ENCODE results near the gene CABYR.
A peak's percentile ranks its signal among the peaks of the same experiment; 100 is the strongest.
"Not testable (repeated sequence)": the region's sequence is repeated elsewhere in the genome, so short reads cannot be mapped to it uniquely, and the experiment has no call there.

Gene CABYR

DNA sequence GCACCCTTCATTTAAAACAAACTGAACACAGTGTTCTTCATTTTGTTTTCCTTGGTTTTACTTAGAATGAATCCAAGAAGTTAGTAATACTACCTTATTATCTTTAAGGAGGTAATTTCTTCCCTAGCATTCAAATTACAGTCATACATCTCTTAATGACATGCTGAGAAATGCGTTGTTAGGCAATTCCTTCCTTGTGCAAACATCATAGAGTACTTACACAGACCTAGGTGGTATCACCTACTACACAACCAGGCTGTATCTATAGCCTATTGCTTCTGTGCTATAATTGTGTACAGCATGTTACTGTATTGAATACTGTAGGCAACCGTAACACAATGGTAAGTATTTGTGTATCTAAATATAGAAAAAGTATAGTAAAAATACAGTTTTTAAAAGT is 8.4 kb upstream of the CABYR start:
- DNase-seq: no peak

DNA sequence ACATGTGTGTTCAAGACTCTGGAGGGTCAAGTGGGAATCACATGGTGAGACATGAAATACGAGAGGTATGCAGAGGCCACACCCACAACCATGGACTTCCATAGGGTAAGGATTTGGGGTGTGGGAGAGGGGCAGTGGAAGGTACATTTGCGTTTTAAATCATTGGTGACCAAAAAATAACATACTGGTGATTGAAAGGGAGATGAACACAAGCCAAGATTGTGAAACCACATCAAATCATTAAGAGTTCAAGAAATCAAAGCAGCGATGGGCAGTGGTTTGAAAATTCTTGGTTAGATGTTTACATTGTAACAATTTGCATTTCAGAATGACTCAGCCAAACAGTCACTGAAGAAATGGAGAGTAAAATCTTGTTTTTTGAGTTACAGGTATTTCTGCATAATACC is 1.9 kb upstream of the CABYR start:
- no peak for DNase-seq

DNA sequence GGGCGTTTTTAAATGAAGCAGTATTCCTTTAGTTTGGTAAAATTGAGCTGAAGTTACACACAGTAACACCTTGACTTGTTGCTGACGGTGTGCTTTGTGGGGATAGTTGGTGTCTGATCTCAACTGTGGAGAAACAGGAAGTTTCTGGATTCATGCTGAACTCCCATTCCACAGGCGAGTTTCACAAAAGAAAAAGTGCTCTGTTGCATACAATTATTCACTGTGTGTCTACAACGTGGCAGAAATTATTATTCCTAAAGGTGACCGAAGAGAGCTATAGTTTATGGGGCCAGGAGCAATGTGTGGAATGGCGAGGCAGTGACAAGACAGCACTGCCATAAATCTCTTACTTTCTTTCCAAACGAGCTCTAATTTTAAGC is 463 bp upstream of the CABYR start:
- DNase-seq: no peak

DNA sequence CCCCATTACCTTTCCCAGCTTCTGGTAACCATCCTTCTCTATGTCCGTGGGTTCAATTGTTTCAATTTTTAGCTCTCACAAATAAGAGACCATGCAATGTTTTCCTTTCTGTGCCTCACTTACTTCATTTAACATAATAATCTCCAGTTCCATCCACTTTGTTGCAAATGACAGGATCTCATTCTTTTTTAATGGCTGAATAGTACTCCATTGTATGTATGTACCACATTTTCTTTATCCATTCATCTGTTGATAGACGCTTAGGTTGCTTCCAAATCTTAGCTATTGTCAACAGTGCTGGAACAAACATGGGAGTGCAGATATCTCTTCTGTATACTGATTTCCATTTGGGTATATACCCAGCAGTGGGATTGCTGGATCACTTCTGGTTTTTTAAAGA is 1.8 kb downstream of the CABYR start:
- no peak for DNase-seq

DNA sequence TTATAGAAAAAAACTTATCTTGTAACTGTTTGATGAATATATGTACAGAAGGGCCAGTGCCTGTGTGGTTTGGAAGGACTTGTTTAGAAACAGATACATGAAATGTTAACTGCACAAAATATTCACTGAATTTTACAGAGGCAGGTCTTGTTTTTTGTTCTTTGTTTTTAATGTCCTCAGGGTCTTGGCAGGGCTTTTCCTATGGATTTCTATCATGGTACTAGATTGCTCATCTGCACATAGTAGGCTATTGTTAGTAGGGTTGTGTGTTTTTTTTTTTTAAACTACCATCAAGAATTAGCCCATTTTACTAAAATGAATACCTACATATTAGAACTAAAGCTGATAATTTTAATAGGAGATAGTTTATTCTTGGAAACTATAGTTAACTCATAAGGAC is 3.5 kb downstream of the CABYR start:
- no peak for DNase-seq

DNA sequence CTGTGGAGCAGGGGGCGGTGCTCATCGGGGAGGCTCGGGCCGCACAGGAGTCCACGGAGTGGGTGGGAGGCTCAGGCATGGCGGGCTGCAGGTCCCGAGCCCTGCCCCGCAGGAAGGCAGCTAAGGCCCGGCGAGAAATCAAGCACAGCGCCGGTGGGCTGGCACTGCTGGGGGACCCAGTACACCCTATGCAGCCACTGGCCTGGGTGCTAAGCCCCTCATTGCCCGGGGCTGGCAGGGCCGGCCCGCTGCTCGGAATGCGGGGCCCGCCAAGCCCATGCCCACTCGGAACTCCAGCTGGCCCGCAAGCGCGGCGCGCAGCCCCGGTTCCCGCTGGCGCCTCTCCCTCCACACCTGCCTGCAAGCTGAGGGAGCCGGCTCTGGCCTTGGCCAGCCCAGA is 10.7 kb downstream of the CABYR start:
- DNase-seq: not testable (repeated sequence)

DNA sequence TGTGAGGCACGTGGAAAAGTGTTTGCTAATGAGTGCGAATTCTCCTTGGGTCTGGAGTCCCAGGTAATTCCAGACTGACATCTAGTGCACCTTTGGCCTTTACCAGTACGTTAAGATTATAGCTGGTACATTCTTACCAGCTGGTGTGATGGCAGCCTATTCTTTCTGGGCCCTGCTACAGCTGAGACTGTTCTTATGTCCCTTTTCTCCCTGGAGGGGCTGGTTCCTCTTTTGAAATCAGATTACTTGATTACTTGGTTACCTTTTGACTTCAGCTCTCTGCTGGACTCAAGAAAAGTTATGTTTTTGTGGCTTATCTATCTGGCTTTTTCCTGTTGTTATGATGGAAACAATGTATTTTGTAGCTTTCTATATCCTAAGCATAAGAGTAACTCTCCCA is 14.5 kb downstream of the CABYR start:
- DNase-seq: no peak

DNA sequence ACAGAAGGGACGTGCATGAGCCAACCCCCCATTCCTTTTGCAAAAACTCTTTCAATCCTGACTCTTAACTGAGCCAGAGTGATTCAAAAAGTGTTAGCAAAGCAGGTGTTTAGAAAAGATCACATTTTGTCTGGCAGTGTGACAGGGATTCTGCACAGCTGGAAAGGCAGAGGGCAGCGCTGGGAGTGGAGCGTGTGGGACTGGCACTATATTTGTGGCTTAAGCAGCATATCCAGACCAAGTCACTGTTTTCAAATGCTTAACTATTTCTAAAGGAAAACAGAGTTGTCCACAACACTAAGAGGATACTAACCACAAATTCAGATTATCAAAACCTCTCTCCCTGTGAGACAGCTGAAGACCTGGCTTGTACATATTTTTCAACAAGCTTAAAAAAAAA is 19.0 kb downstream of the CABYR start:
- DNase-seq: no peak

DNA sequence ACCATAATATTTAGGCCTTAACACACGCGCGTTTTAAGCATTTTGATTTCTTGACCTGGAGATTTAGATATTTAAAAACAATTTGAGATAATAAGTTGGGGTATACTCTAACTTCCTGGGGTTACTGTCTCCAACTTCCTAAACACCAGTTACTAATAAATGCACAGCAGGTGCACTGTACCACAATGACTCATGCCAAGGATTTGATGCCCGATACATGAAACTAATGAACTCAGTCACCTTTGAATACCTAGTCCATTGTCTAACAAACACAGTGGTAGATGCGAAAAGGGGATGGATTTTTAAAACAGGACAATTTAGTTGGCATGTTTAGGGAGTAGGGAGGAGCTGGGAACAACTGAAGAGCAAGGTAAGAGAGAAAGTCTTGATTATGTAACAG is 21.2 kb downstream of the CABYR start:
- DNase-seq: no peak

DNA sequence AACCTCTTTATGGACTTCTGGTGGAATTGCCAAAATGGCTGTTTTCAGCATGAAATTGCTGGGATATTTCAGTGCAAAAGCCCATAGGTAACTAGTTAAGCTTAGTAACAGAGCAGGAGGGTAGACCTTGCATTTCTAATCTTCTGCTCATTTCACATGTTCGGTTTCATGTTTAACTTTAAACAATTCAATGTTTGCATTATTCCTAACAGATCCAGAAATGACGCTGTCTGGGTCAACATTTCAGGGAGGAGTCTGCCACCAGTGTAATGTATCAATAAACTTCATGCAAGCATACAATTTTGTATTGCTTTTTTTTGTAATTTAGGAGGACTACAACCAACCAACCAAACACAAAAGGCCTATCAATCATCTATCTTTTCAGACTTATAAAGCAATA is 22.4 kb downstream of the CABYR start:
- no peak for DNase-seq

DNA sequence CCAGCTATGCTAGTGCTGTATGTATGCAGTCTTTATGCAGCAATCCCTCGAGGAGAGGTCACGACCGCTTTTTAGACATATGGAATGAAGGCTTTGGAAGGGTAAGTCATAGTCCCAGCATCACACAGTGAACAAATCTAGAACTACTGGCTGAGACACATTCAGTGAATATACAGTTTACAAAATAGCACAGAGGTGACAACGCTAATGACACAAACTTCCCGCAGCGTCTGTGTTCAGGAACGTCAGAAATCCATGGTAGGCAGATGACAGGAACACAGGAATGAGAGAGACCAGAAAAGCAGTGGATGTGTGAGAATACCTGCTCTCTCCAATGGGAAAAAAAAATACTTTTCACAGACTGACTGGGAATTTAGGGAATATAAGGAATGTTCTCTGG is 29.6 kb downstream of the CABYR start:
- DNase-seq: no peak

DNA sequence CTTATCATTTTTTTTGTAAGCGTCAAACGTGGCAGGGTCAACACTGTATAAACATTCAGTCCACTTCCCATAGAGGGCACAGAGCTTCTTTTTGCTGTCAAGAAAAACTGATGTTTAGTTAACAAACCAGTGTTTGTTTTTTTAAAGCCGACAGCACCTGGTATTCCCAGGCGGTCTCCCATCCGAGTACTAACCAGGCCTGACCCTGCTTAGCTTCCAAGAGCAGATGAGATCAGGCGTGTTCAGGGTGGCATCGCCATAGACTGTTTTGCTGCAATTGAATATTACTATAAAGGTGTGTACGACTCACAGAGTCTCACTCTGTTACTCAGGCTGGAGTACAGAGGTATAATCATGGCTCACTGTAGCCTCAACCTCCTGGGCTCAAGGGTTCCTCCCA is 31.5 kb downstream of the CABYR start:
- DNase-seq: no peak

DNA sequence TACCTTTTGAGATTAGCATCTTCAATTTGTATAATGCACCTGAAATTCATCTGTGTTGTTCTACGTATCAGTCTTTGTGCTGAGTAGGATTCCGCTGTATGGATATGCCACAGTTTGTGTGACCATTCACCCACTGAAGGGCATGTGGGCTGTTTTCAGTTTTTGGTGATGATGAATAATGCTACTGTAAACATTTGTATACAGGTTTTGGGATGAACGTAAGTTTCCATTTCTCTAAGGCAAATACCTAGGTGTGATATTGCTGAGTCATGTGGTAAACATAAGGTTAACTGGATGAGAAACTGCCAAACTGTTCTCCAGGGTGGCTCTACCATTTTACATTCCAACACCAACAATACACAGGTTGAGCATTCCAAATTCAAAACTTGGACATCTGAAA is 35.1 kb downstream of the CABYR start:
- no peak for DNase-seq

DNA sequence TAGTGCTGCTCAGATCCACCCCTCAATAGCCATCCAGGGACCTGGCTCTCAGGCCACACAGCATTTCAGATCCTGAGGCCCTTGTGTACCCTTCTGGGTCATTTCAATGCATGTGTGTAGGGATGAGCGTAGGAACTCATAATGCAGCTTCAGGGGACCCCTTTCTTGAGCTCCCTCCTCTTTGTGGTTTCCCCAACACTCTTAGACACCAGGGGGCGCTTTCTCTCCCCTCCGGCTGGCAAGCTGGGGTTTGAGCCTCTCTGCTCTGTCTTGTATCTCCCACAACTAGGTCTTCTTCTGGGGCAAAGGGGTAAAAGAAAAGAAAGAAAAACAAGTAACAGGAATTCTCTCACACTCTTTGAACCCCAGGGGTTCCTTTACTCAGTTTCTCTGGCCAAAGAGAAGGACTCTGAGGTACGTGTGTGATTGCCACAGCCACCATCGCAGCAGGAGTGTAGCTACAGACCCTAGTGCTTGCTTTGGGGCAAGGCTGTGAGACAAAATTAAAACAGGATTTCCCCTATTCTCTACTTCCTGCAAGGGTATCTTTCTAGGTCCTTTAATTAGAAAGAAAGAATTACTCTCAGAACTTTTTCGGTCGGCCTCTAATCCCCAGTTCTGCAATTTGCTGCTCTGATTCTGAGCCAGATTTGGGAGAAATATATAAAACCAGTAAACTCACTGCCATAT is 38.0 kb downstream of the CABYR start:
- peak; percentile 18 for DNase-seq

DNA sequence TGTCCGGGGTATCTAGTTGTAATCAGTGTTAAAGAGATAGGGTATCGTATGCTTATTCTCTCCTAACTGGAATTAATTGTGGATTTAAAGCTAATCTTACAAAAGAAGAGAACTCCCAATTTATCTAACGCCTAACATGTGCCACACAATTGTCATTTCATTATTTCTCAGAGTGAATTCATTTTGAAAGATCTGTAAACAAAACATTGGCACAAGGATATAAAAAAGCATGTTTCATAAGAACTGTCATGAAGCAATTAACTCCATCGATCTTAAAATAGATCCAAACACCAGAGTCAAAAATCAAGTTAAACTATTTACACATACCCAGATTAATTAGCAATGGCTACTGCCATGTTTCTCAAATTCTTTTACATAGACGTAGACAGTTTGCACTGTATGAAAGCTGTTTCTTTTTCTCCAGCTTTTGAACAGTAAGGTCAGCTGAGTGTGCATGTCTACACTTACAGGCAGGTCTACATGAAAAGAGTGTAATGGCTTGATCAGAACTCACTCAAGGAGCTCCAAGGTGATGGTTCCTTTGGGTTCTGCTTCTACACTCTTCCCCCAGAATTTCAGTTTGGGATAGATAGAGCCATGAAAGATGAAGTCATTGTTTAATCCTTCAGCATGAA is 38.8 kb downstream of the CABYR start:
- no peak for DNase-seq

DNA sequence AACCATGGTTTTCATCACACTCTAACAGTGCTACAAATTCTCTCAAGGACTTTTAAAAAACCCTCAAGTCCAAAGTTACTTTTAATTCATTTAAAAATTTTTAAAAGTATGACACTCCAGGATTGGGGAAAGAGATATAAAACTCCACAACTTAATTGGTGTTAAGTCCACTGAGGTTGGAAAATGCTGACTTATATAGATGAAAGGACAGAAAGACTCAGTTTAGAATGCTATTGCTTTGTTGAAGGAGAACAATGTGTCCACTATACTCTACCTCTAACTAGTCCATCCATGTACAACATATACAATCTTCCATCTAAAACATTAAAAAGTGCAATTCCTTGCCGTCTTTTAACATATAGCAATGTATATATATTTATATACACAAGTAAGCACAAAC is 41.2 kb downstream of the CABYR start:
- no peak for DNase-seq

DNA sequence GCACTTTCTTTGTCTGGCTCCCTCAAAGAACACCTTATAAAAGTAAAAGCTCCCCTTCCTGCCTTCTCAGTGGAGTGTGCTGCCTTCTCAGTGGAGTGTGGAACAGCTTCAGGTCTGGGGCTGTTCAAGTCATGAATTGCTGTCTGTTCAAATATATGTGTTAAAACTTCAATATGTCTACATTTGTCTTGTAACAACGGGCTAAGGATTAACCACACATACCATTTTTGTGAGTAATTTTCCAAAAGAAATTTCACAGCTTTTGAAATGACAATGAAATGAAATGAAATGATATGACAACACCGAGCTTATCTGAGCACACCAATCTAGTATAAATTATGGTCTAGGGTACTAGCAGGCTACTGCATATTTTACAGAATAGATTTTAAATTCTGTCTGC is 42.9 kb downstream of the CABYR start:
- DNase-seq: no peak

DNA sequence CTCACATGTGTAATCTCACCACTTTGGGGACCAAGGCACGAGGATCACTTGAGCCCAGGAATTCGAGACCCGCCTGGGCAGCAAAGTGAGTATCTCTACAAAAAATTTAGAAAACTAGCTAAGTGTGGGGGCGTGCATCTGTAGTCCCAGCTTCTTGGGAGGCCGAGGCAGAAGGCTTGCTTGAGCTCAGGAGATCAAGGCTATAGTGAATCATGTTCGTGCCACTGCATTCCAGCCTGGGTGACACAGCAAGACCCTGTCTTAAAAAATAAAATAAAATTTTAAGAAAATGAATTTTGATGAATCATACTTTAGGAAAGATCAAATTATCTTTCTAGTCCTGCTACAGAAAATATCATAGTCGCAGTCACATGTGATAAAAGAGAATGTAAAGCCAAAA is 46.9 kb downstream of the CABYR start:
- DNase-seq: no peak

DNA sequence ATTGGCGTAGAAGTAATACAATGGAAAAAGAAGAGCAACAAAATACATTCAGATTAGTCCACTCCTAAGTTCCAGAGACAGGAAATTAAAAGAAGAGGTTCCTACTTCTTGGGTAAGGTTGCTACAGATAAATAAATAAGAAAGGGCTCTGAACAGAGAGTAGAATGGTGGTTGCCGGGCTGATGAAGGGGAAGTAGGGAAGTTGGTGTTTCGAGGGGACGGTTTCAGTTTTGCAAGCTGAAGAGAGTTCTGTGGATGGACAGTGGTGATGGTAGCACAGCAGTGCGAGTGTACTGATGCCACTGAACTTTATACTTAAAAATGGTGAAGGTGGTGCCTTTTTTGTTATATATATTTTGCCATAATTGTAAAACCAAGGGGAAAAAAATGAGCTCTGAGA is 48.2 kb downstream of the CABYR start:
- DNase-seq: no peak

DNA sequence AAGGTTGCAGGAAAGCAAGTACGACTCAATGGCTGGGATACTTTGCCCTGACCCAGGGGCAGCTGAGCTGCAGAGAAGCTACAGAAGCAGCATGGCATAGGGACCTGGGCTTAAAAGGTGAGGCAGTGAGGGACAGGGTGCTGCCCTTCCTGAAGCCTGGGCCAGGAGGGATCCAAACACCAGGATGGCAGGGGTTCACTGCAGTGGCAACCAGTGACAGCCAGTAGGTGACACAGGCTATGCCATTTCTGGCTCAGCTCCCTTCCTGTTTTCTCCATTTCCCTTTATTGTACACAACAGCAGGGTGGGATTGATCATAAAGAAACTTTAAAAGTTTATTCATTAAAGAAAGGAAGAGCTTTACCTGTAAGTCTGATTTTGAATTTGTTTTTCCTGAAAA is 48.8 kb downstream of the CABYR start:
- DNase-seq: no peak

DNA sequence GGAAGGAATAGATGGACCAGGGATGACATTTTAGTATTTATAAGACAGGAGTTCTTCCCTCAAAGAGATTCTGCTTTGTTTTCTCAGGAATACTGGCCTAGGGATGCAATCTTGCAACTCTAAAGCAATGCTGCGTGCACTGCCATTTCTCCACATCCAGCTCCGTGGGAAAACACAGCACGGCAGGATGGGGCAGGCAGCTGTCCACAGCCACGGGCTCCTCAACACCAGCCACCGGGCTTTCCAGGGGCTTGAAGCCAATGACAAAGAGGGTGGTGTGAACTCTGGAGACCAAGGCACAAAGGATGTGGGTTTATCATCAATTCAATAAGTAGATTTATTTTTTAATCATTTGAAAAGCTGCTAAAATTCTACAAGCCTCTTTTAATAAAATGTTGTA is 49.3 kb downstream of the CABYR start:
- DNase-seq: no peak

DNA sequence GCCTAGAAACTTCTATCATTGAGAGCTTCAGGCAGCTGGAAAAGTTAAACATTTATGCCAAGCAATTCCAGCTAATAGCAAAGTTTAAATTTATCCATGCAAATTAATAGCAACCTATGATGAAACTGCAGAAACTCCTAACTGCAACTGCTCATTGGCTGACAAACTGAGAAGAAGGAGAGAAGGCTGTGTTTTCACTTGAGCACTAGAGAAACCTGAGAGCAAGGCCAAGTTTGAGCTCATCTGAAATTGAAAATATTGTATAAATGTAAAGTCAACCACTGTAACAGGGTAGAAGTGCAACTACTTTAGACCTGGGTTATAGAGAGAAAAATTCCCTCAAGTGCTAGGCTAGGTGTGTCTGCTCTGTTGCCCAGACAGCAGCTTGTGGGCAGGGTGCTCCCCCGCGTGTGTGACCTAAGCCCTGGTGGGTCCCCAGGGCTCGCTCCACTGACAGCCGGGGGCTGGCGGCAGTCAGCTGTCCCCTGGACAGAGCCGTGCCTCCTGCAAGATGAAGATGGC is 50.2 kb downstream of the CABYR start:
- DNase-seq: no peak

DNA sequence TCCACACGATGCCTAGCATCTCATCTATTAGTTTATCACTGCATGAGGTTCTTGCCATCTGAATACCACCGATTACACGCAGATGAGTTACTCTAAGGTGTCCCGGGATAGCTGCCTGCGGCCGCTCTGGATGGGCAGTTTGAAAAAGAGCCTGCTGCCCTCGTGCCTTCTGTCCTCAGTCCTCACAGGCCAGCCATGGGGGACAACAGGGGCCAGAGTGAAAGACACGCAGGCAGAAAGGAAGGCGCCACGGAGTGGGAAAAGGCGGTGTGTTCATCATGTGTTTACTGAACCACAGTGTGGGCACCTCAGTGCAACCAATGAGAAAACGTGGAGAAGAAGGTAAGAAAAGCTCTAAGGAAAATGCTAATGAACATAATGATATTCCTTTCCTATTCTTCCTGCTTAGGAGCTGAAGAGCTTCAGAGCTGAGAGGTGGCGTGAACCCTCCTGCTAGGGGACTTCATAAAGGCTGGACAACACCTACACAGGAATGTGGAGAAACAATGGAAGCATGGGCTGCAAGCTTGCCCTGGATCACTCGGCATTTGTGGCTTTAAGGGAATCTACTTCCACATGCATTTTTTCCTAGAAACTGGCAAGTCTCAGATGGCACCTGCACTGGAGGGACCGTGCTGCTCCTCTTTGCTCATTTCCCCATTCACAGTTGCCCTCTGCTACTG is 50.9 kb downstream of the CABYR start:
- DNase-seq: no peak

DNA sequence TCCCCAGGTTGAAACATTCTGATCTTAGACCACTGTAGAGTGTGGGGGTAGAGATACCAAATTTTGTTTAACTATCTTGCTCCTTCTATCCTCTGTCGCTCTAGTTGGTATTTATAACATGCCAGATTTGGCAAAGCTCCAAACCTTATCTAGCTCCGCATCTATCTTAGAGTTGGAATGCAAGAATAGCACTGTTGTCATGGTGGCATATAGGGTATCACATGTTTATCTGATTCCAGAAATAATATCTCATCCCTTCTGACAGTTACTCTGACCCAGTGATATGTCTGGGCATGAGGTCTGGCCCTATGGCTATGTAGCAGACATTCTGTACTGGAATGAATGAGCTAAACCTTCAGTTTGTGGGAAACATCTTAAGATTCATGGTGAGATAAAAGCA is 51.7 kb downstream of the CABYR start:
- DNase-seq: no peak
